Upper lobe of right lung (tissue), 1 donor: ENCODE results near the gene STK39. TPM values are rescaled to one million over a fixed set of nuclear protein-coding genes. Genes with fewer than 3 reads are reported as not detected.
"Not testable (repeated sequence)": the region's sequence is repeated elsewhere in the genome, so short reads cannot be mapped to it uniquely, and the experiment has no call there.

Experiments used
- ATAC-seq: fragments of 200-7000 bp; cut with Tn5 transposase; one replicate; pipeline ENCODE4 v1.9.1; 2020; ENCODE audit warnings: mild to moderate bottlenecking, moderate library complexity
- DNase-seq: peaks from one replicate; pipeline ENCODE4 v3.0.0-alpha.2; 2020
- H3K27ac ChIP-seq: fragments of 200-600 bp; one replicate; pipeline ENCODE4 v1.8.0; 2022
- H3K27me3 ChIP-seq: fragments of 200-600 bp; one replicate; pipeline ENCODE4 v1.8.0; 2022; ENCODE audit warnings: mild to moderate bottlenecking
- H3K36me3 ChIP-seq: fragments of 200-600 bp; one replicate; pipeline ENCODE4 v1.8.0; 2022
- H3K4me1 ChIP-seq: fragments of 200-600 bp; one replicate; pipeline ENCODE4 v1.8.0; 2022
- H3K4me3 ChIP-seq: fragments of 200-600 bp; one replicate; pipeline ENCODE4 v1.8.0; 2022; ENCODE audit warnings: mild to moderate bottlenecking
- H3K9me3 ChIP-seq: fragments of 200-600 bp; one replicate; pipeline ENCODE4 v1.8.0; 2022
- CTCF ChIP-seq: fragments of 200-600 bp; IDR thresholded peaks from one replicate; pipeline ENCODE4 v1.8.0; 2022; ENCODE audit warnings: antibody characterized with exemption
- intact Hi-C: fragments of 100-400 bp; cut with DNase I; formaldehyde crosslinking; loops from one replicate; pipeline ENCODE4 v1.11.0; 2022
- total RNA-seq: library from RNA; stranded (reverse); fragmentation: NEBNext Ultra II Directional; extraction: Animal tissue kit (Norgen Biotek cat#: 25700); gene quantifications from one replicate; pipeline ENCODE4 v1.2.1, GENCODE V29; 2021
- donor health status: DM: no; HTN: yes; CAD: no; lungs with severe emphysema.

The STK39 gene
- total RNA-seq, 1 donor from 2014 or later, result 13.2 TPM

- no peaks in the 10 kb centered on the region for H3K36me3 ChIP-seq
- DNase-seq (no peak), ATAC-seq (no peak)
- H3K27me3 ChIP-seq, result no peaks in the 10 kb centered on the region
- no peak overlapping the region for H3K4me3 ChIP-seq
- H3K9me3 ChIP-seq, result no peaks in the 10 kb centered on the region
- TF ChIP-seq CTCF, result no peak
- H3K27ac ChIP-seq, result no peak overlapping the region
- H3K4me1 ChIP-seq, result no peaks in the 10 kb centered on the region
- intact Hi-C loops, result no loop called here
Observed at GRCh38 chr2:168044176-168044575, 203.2 kb downstream of the STK39 start.

- H3K4me3 ChIP-seq, H3K4me1 ChIP-seq, ATAC-seq, H3K9me3 ChIP-seq, H3K27ac ChIP-seq, intact Hi-C loops, H3K27me3 ChIP-seq, DNase-seq, H3K36me3 ChIP-seq: not testable (repeated sequence)
Observed at GRCh38 chr2:168042127-168042824, 205.1 kb downstream of the STK39 start.

GRCh38 chr2:168039881-168040280 is 207.5 kb downstream of the STK39 start:
- Histone ChIP-seq H3K4me1 (no peaks in the 10 kb centered on the region), H3K27me3 (no peaks in the 10 kb centered on the region), H3K9me3 (no peaks in the 10 kb centered on the region), H3K36me3 (no peaks in the 10 kb centered on the region), H3K27ac (no peak overlapping the region), H3K4me3 (no peak overlapping the region)
- intact Hi-C loops, result no loop called here
- ATAC-seq (no peak), DNase-seq (no peak)
- TF ChIP-seq CTCF, result no peak

DNA sequence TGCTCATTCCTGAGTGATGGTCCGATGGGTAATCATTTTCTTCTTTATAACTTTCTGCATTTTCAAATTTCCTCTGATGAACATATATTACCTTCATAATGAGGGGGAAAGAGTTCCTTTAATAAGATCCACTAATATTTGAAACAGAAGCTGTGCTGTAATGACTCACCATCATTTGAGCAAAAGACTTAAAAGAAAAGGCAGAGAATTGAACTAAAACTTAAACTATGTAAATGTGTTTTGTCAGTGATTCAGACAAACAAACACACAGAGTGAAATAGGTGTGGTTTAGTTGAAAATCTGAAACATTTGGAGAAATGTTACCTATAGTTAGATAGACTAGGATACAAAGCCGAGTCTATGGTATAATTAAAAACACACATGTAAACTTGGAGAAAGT is 209.6 kb downstream of the STK39 start:
- ATAC-seq (no peak), DNase-seq (no peak)
- H3K36me3 ChIP-seq, result no peaks in the 10 kb centered on the region
- no peaks in the 10 kb centered on the region for H3K4me1 ChIP-seq
- no peak overlapping the region for H3K27ac ChIP-seq
- H3K27me3 ChIP-seq, result no peaks in the 10 kb centered on the region
- H3K4me3 ChIP-seq, result no peak overlapping the region
- H3K9me3 ChIP-seq, result no peaks in the 10 kb centered on the region
- intact Hi-C loops, result no loop called here
- no peak for TF ChIP-seq CTCF

DNA sequence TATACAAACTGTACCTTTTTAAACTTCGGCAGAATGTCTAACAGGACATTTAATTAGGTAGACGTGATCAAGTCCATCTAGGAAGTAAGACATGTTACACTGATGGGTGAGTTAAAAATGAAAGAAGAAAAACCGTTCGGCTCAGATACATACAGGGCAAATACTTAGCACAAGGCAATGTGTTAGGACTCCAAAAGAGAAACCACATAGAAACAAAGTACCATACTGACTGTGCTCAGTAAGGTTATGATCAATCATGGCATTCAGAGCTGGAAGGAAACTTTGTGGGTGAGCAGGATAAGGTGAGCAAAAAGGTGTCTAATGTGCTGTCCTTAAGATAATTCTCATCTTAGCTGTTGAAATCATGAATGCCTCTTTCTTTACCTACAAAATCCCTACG is 211.9 kb downstream of the STK39 start:
- intact Hi-C loops, result no loop called here
- H3K27me3 ChIP-seq, result no peaks in the 10 kb centered on the region
- H3K9me3 ChIP-seq, result no peaks in the 10 kb centered on the region
- H3K4me1 ChIP-seq, result no peaks in the 10 kb centered on the region
- no peak overlapping the region for H3K27ac ChIP-seq
- TF ChIP-seq CTCF, result no peak
- no peak for ATAC-seq
- no peak for DNase-seq
- H3K4me3 ChIP-seq, result no peak overlapping the region
- H3K36me3 ChIP-seq, result no peaks in the 10 kb centered on the region

GRCh38 chr2:168034616-168035015 is 212.8 kb downstream of the STK39 start:
- no peak for TF ChIP-seq CTCF
- no peak for DNase-seq
- no peaks in the 10 kb centered on the region for H3K27me3 ChIP-seq
- intact Hi-C loops, result no loop called here
- no peaks in the 10 kb centered on the region for H3K4me1 ChIP-seq
- no peaks in the 10 kb centered on the region for H3K9me3 ChIP-seq
- no peaks in the 10 kb centered on the region for H3K36me3 ChIP-seq
- H3K4me3 ChIP-seq, result no peak overlapping the region
- no peak overlapping the region for H3K27ac ChIP-seq
- ATAC-seq, result no peak
